CD4-positive, alpha-beta T cell (primary cell): ENCODE measurements around the gene KCNE3. TPM values are rescaled to one million over a fixed set of nuclear protein-coding genes. Genes with fewer than 3 reads are reported as not detected.

ENCODE experiments used
- ATAC-seq: fragments of 200-7000 bp; cut with Tn5 transposase; one replicate; pipeline ENCODE4 v1.10.0; 2022; ENCODE audit warnings: mild to moderate bottlenecking; ENCODE audit not compliant: poor library complexity
- CTCF ChIA-PET: fragments of 350-600 bp; sonication (Branson Sonifier 250); formaldehyde crosslinking; loops from one replicate; lab custom pipeline; 2021; ENCODE audit warnings: antibody characterized with exemption, inconsistent platforms; lab: Charles Lee
- POLR2A ChIA-PET: fragments of 350-600 bp; sonication (Branson Sonifier 250); formaldehyde crosslinking; loops from one replicate; lab custom pipeline; 2021; ENCODE audit warnings: antibody characterized with exemption, inconsistent platforms; lab: Charles Lee
- DNase-seq, 14 experiments: peaks; one replicate each; pipeline ENCODE4 v3.0.0-alpha.2; 2013 to 2020; ENCODE audit warnings: mixed read lengths in 2 of 14
- H3K27ac ChIP-seq, 2 donors: one replicate each; pipeline versions ENCODE4 v1.5.1 to v1.7.0; 2013; ENCODE audit warnings: low read length in 2 of 2, low read depth in 1 of 2, mild to moderate bottlenecking in 1 of 2
- H3K27me3 ChIP-seq, 2 experiments: 1 replicate in 1 of 2; 2 replicates in 1 of 2; pipeline versions ENCODE4 v1.6.1 to v1.7.0; 2013; ENCODE audit warnings: low read length in 2 of 2, control low read depth in 1 of 2, mild to moderate bottlenecking in 1 of 2, moderate library complexity in 1 of 2; ENCODE audit not compliant: insufficient read depth in 2 of 2, control insufficient read depth in 1 of 2
- H3K36me3 ChIP-seq: one replicate; pipeline ENCODE4 v1.6.1; 2013; ENCODE audit warnings: low read length, control low read depth; ENCODE audit not compliant: insufficient read depth
- H3K4me1 ChIP-seq: one replicate; pipeline ENCODE4 v1.6.1; 2013; ENCODE audit warnings: low read length, control low read depth; ENCODE audit not compliant: insufficient read depth
- H3K4me3 ChIP-seq: one replicate; pipeline ENCODE4 v1.5.1; 2013; ENCODE audit warnings: mild to moderate bottlenecking, low read length, moderate library complexity
- H3K9me3 ChIP-seq, 2 experiments: 1 replicate in 1 of 2; 2 replicates in 1 of 2; pipeline versions ENCODE4 v1.6.1 to v1.7.0; 2013; ENCODE audit warnings: low read length in 2 of 2, mild to moderate bottlenecking in 2 of 2, control low read depth in 1 of 2, moderate library complexity in 1 of 2; ENCODE audit not compliant: control insufficient read depth in 1 of 2, insufficient read depth in 1 of 2
- H3K27ac Mint-ChIP-seq: one replicate; pipeline ENCODE4 v1.8.0; 2020; ENCODE audit warnings: mixed read lengths
- H3K27me3 Mint-ChIP-seq: one replicate; pipeline ENCODE4 v1.8.0; 2021; ENCODE audit warnings: mixed read lengths
- H3K36me3 Mint-ChIP-seq: one replicate; pipeline ENCODE4 v1.8.0; 2021; ENCODE audit warnings: low read depth, mixed read lengths
- H3K4me1 Mint-ChIP-seq: one replicate; pipeline ENCODE4 v1.8.0; 2021; ENCODE audit warnings: low read depth, mixed read lengths
- H3K4me3 Mint-ChIP-seq: one replicate; pipeline ENCODE4 v1.8.0; 2020; ENCODE audit warnings: mild to moderate bottlenecking, mixed read lengths
- H3K9me3 Mint-ChIP-seq: one replicate; pipeline ENCODE4 v1.8.0; 2020; ENCODE audit warnings: mixed read lengths
- intact Hi-C, 2 experiments: fragments of 100-400 bp; cut with DNase I in 1 of 2; cut with micrococcal nuclease in 1 of 2; formaldehyde crosslinking; loops; one replicate each; pipeline versions ENCODE4 v1.15.1 to v1.9.0; 2023 to 2025; cut with DNase I, micrococcal nuclease
- total RNA-seq, 174 experiments: library from RNA in 2 of 174; stranded (reverse) in 2 of 174; gene quantifications; one replicate each; pipeline ENCODE4 v1.2.3 and lab custom pipeline; 2021 to 2026
- TF ChIP-seq, protein P1 (sequence below): fragments of 200-600 bp; IDR thresholded peaks from one replicate; pipeline ENCODE4 v1.8.0; 2022; ENCODE audit warnings: antibody characterized with exemption, mild to moderate bottlenecking

KCNE3 gene
- total RNA-seq, 2 experiments from 2014 or later = 0.08 to 0.22 TPM

DNA sequence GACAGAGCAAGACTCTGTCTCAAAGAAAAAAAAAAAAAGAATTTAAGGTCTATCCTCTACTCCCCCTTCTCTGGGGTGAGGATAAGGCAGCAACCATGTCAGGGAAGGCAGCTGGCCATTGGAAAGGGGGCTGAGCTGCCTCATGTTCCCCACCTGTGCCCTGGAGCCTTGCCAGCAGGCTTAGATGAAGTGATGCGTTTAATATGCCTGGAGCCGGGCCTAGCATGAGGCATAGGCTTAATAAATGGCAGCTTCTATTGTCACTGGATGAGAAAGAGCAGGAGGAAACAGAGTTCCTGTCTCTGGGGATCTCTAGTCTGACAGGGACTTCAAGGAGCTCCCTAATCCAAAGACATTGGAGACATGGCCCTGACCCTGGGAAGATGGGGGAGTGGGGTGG lies 3.2 kb upstream of the KCNE3 start:
- Mint-ChIP-seq H3K4me3 (no peak overlapping the region), H3K27ac (no peak overlapping the region), H3K9me3 (no peaks in the 10 kb centered on the region), H3K36me3 (no peaks in the 10 kb centered on the region), H3K27me3 (peaks cover 40% of the 10 kb centered on the region), H3K4me1 (no peaks in the 10 kb centered on the region)
- H3K9me3 ChIP-seq = no peaks in the 10 kb centered on the region
- TF ChIP-seq, protein P1, sequence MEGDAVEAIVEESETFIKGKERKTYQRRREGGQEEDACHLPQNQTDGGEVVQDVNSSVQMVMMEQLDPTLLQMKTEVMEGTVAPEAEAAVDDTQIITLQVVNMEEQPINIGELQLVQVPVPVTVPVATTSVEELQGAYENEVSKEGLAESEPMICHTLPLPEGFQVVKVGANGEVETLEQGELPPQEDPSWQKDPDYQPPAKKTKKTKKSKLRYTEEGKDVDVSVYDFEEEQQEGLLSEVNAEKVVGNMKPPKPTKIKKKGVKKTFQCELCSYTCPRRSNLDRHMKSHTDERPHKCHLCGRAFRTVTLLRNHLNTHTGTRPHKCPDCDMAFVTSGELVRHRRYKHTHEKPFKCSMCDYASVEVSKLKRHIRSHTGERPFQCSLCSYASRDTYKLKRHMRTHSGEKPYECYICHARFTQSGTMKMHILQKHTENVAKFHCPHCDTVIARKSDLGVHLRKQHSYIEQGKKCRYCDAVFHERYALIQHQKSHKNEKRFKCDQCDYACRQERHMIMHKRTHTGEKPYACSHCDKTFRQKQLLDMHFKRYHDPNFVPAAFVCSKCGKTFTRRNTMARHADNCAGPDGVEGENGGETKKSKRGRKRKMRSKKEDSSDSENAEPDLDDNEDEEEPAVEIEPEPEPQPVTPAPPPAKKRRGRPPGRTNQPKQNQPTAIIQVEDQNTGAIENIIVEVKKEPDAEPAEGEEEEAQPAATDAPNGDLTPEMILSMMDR = no peak
- POLR2A ChIA-PET = interaction anchor here (1.2 kb wide), 1 partner anchor 22 kb away, joined by 3 read pairs; no protein-coding TSS in a partner anchor
- intact Hi-C loops = no loop called here
- H3K27ac ChIP-seq = no peak overlapping the region
- peaks cover 6% of the 10 kb centered on the region for H3K4me1 ChIP-seq
- ATAC-seq = no peak
- H3K36me3 ChIP-seq = no peaks in the 10 kb centered on the region
- CTCF ChIA-PET = no interaction called here
- DNase-seq = no peak
- H3K4me3 ChIP-seq = no peak overlapping the region
- peaks cover 13 to 24% of the 10 kb centered on the region in 2 experiments for H3K27me3 ChIP-seq

DNA sequence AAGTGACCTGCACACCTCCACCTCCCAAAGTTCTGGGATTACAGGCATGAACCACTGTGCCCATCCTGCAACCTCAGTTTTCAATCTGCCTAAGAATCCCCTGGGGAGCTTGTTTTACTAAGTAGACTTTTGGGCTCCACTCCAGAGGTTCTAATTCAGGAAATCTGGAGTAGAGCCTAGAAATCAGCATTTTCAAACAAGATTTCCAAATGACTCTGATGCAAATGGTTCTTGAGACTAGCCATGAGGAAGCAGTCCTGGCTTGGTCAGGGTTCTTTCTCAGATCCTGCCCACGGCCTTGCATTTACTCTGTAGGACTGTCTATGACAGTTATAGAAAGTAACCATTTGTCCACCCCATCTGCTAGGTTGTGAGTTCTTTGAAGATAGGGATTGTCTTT lies 1.6 kb upstream of the KCNE3 start:
- POLR2A ChIA-PET = interaction anchor here (1.0 kb wide), 1 partner anchor 24 kb away, joined by 4 read pairs; the partner anchor contains the start of gene LIPT2
- H3K4me1 Mint-ChIP-seq = no peaks in the 10 kb centered on the region
- TF ChIP-seq, protein P1 = no peak
- no peak overlapping the region for H3K27ac ChIP-seq
- H3K9me3 Mint-ChIP-seq = no peaks in the 10 kb centered on the region
- H3K9me3 ChIP-seq = no peaks in the 10 kb centered on the region
- no peak for ATAC-seq
- no peaks in the 10 kb centered on the region for H3K36me3 ChIP-seq
- CTCF ChIA-PET = no interaction called here
- H3K27me3 ChIP-seq = peaks cover 13 to 33% of the 10 kb centered on the region in 2 experiments
- intact Hi-C loops = no loop called here
- no peak overlapping the region for H3K4me3 ChIP-seq
- no peak for DNase-seq
- H3K4me1 ChIP-seq = peaks cover 6% of the 10 kb centered on the region
- peaks cover 48% of the 10 kb centered on the region for H3K27me3 Mint-ChIP-seq
- no peak overlapping the region for H3K4me3 Mint-ChIP-seq
- no peaks in the 10 kb centered on the region for H3K36me3 Mint-ChIP-seq
- no peak overlapping the region for H3K27ac Mint-ChIP-seq

DNA sequence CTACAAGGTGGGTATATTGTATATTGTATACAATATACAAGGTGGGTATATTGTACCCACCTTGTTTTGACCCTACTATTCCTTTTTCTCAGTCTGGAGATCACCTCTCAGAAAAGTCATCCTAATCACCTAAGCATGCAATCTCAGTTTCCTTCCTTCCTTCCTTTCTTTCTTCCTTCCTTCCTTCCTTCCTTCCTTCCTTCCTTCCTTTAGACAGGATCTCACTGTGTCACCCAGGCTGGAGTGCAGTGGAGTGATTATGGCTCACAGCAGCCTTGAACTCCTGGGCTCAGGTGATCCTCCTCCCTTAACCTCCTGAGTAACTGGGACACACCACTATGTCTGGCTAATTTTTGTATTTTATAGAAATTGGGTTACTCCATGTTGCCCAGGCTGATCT lies 1.2 kb upstream of the KCNE3 start:
- Histone ChIP-seq H3K36me3 (no peaks in the 10 kb centered on the region), H3K9me3 (no peaks in the 10 kb centered on the region), H3K27ac (no peak overlapping the region), H3K27me3 (peaks cover 13 to 33% of the 10 kb centered on the region in 2 experiments), H3K4me3 (no peak overlapping the region), H3K4me1 (peaks cover 6% of the 10 kb centered on the region)
- H3K4me3 Mint-ChIP-seq = no peak overlapping the region
- CTCF ChIA-PET = no interaction called here
- no peaks in the 10 kb centered on the region for H3K4me1 Mint-ChIP-seq
- DNase-seq (no peak), ATAC-seq (no peak)
- H3K27me3 Mint-ChIP-seq = peaks cover 48% of the 10 kb centered on the region
- H3K27ac Mint-ChIP-seq = no peak overlapping the region
- POLR2A ChIA-PET = interaction anchor here (1.0 kb wide), 1 partner anchor 25 kb away, joined by 4 read pairs; the partner anchor contains the start of gene LIPT2
- intact Hi-C loops = no loop called here
- no peaks in the 10 kb centered on the region for H3K36me3 Mint-ChIP-seq
- no peaks in the 10 kb centered on the region for H3K9me3 Mint-ChIP-seq
- TF ChIP-seq, protein P1 = no peak
